ENCODE measurements around the gene ACOX2. TPM values are rescaled to one million over a fixed set of nuclear protein-coding genes. Genes with fewer than 3 reads are reported as not detected.
A peak's percentile ranks its signal among the peaks of the same experiment; 100 is the strongest.

The ACOX2 gene
- total and polyA plus RNA-seq, 2 of the 8 experiments (the other 6 are each of a cell fraction or from before 2014, with no cell fraction given): 3.2 to 9.2 TPM

- H3K56ac ChIP-seq (replicated peaks; ENCODE audit: insufficient read length, low read depth, low read length): no peak overlapping the region
- peak overlapping the region; percentile 99 for H2AK5ac ChIP-seq (ENCODE audit: low read depth, low read length)
- no peaks in the 10 kb centered on the region for H3K36me3 ChIP-seq (ENCODE audit: control insufficient read depth in 2 of 4, insufficient read depth in 4 of 4, low read length in 3 of 4)
- no peaks in the 10 kb centered on the region; the same call in 1 of the 2 replicates for H3K23me2 ChIP-seq (ENCODE audit: low read depth, low read length)
- DNase-seq (ENCODE audit: low read depth in 1 of 2, low spot score in 2 of 2): no peak
- no peak overlapping the region for H3K4me3 ChIP-seq (ENCODE audit: extremely low read depth in 1 of 4, insufficient read depth in 2 of 4, low read depth in 3 of 4, low read length in 4 of 4)
- peak overlapping the region; percentile 24; the same call in 1 of the 2 replicates for H2BK20ac ChIP-seq (ENCODE audit: low read length)
- no peak overlapping the region for H3K14ac ChIP-seq (ENCODE audit: insufficient read length)
- H3K4me1 ChIP-seq (replicated peaks in 1 of 4; ENCODE audit: control insufficient read depth in 3 of 4, insufficient read depth in 4 of 4, low read length in 3 of 4): peaks cover 9 to 26% (median 18%) of the 10 kb centered on the region in 4 experiments
- peak overlapping the region; percentile 62 for H4K91ac ChIP-seq (replicated peaks; ENCODE audit: insufficient read length, low read length)
- H3K23ac ChIP-seq (ENCODE audit: insufficient read length): no peak overlapping the region
- H3K9me3 ChIP-seq (ENCODE audit: insufficient read depth in 2 of 2, low read depth in 1 of 2, low read length in 1 of 2): no peaks in the 10 kb centered on the region
- no peaks in the 10 kb centered on the region for H3K79me2 ChIP-seq (ENCODE audit: control insufficient read depth in 1 of 2, insufficient read depth in 2 of 2, low read length in 2 of 2)
- no peaks in the 10 kb centered on the region for H3K79me1 ChIP-seq (ENCODE audit: low read depth, low read length)
- peaks cover 0 to 2% (median 0%) of the 10 kb centered on the region in 4 experiments; a peak in 2 of 7 replicates for H3K27me3 ChIP-seq (replicated peaks in 1 of 4; ENCODE audit: control insufficient read depth in 3 of 4, extremely low read depth in 1 of 4, insufficient read depth in 3 of 4, low read length in 3 of 4)
- ChIA-PET CTCF (ENCODE audit: partially characterized antibody) (interaction anchor here (1.2 to 40.0 kb wide), 4 partner anchors 19 to 73 kb away, joined by 3 to 994 read pairs (median 102); partner anchors contain the start of gene FAM107A), POLR2A (ENCODE audit: partially characterized antibody) (no interaction called here)
- H3K27ac ChIP-seq (ENCODE audit: low read depth, low read length): no peak overlapping the region
- H2AFZ ChIP-seq (ENCODE audit: low read length): no peak overlapping the region
- 88% methylated on average over 6 of the region's 6 CpGs; no CpG with 5 or more reads in 1 of the 2 experiments for WGBS, 2 experiments (ENCODE audit: extremely low coverage in 1 of 2, insufficient coverage in 1 of 2, insufficient read length in 1 of 2, insufficient replicate concordance in 2 of 2, low coverage in 1 of 2, low lambda C conversion rate in 2 of 2, missing lambda C conversion rate in 1 of 2)
- H4K8ac ChIP-seq (ENCODE audit: extremely low read depth, insufficient read depth, low read length): no peak overlapping the region
- H2BK15ac ChIP-seq (ENCODE audit: low read length): 0 out of 2 replicates have a peak overlapping the region, but pooled peaks have one; percentile 49
- H2BK5ac ChIP-seq (ENCODE audit: low read depth, low read length): peak overlapping the region; percentile 61; the same call in 1 of the 2 replicates
- peak overlapping the region; percentile 82 for H2BK12ac ChIP-seq (ENCODE audit: low read depth, low read length)
- H4K20me1 ChIP-seq (replicated peaks in 1 of 2; ENCODE audit: control insufficient read depth in 1 of 2, insufficient read depth in 2 of 2, low read length in 2 of 2): no peaks in the 10 kb centered on the region
- FAIRE-seq: no peak
- no peak overlapping the region for H3K4ac ChIP-seq (replicated peaks; ENCODE audit: insufficient read length, low read depth, low read length)
- no peak overlapping the region for H4K5ac ChIP-seq (ENCODE audit: insufficient read length, low read depth, low read length)
- H3K4me2 ChIP-seq (ENCODE audit: insufficient read depth in 1 of 2, low read depth in 2 of 2, low read length in 2 of 2): no peak overlapping the region
- peak overlapping the region; percentile 10 for H2BK120ac ChIP-seq (replicated peaks; ENCODE audit: low read depth, low read length)
- H3K18ac ChIP-seq (ENCODE audit: extremely low read depth, low read length): no peak overlapping the region
- H3K9ac ChIP-seq (replicated peaks in 1 of 4; ENCODE audit: extremely low read depth in 1 of 4, low read depth in 3 of 4, low read length in 3 of 4): no peak overlapping the region
- TF ChIP-seq EP300 (IDR thresholded peaks at IDR 0.05; ENCODE audit: borderline replicate concordance in 1 of 2, low read depth in 2 of 2, low read length in 2 of 2): no peak
- TF ChIP-seq SIN3A (conservative IDR thresholded peaks at IDR 0.05 in 1 of 2, IDR thresholded peaks at IDR 0.05 in 1 of 2; ENCODE audit: low read depth in 1 of 2, low read length in 2 of 2): no peak
- TF ChIP-seq E2F6 (IDR thresholded peaks at IDR 0.05): no peak
- TF ChIP-seq ATF2 (IDR thresholded peaks at IDR 0.05; ENCODE audit: low read length): no peak
- no peak for TF ChIP-seq CHD1 (IDR thresholded peaks at IDR 0.05; ENCODE audit: low read depth, low read length)
- TF ChIP-seq ATF3 (IDR thresholded peaks at IDR 0.05; ENCODE audit: insufficient read depth, low read depth, low read length): no peak
- no peak for TF ChIP-seq TEAD4 (IDR thresholded peaks at IDR 0.05; ENCODE audit: low read depth, low read length)
- TF ChIP-seq MAX (IDR thresholded peaks at IDR 0.05): no peak
These were observed 26.5 kb upstream of the ACOX2 start for GRCh38 chr3:58563386-58564035.

Measured in H1 (cell line).